Keratinocyte (primary cell): ENCODE measurements around the gene RHBDL2. TPM values are rescaled to one million over a fixed set of nuclear protein-coding genes. Genes with fewer than 3 reads are reported as not detected.

Experiments
- DNase-seq: peaks from one replicate; pipeline ENCODE4 v3.0.0-alpha.2; 2011; ENCODE audit warnings: low read depth, missing footprints, low spot score
- FAIRE-seq: peaks from 2 replicates; lab custom pipeline; 2011; peaks lifted over from hg19 to GRCh38; lab: Jason Lieb, UNC
- H2AFZ ChIP-seq: 2 replicates; pipeline ENCODE4 v1.6.0; 2012; ENCODE audit warnings: low read length, control low read depth, inconsistent platforms; ENCODE audit not compliant: control insufficient read depth
- H3K27ac ChIP-seq: 2 replicates; pipeline ENCODE4 v1.5.1; 2011; ENCODE audit warnings: low read length; ENCODE audit not compliant: control insufficient read depth, insufficient read depth
- H3K27me3 ChIP-seq: 3 replicates; pipeline ENCODE4 v1.6.0; 2011; ENCODE audit warnings: low read length; ENCODE audit not compliant: control insufficient read depth, insufficient read depth; ENCODE audit errors: extremely low read depth
- H3K36me3 ChIP-seq, 2 experiments: 2 replicates in 1 of 2; 3 replicates in 1 of 2; pipeline ENCODE4 v1.5.1; 2011; ENCODE audit warnings: low read length in 2 of 2, mild to moderate bottlenecking in 1 of 2; ENCODE audit not compliant: control insufficient read depth in 2 of 2, insufficient read depth in 2 of 2; ENCODE audit errors: extremely low read depth in 1 of 2
- H3K4me1 ChIP-seq: 3 replicates; pipeline ENCODE4 v1.5.1; 2011; ENCODE audit warnings: low read length; ENCODE audit not compliant: control insufficient read depth, insufficient read depth; ENCODE audit errors: extremely low read depth
- H3K4me2 ChIP-seq: 3 replicates; pipeline ENCODE4 v1.6.0; 2011; ENCODE audit warnings: low read depth, low read length; ENCODE audit not compliant: control insufficient read depth, insufficient read depth; ENCODE audit errors: extremely low read depth
- H3K4me3 ChIP-seq, 3 experiments: fragments of 200-600 bp in 1 of 3; sonication (generic) in 1 of 3; 2 replicates in 2 of 3; 3 replicates in 1 of 3; pipeline ENCODE4 v1.5.1; 2011 to 2016; ENCODE audit warnings: low read length in 3 of 3, mild to moderate bottlenecking in 3 of 3, control low read depth in 2 of 3, inconsistent platforms in 1 of 3, low read depth in 1 of 3, mixed read lengths in 1 of 3, mixed run types in 1 of 3, moderate library complexity in 1 of 3; ENCODE audit not compliant: control insufficient read depth in 2 of 3, insufficient read depth in 2 of 3; ENCODE audit errors: extremely low read depth in 1 of 3
- H3K79me2 ChIP-seq: 2 replicates; pipeline ENCODE4 v1.6.0; 2012; ENCODE audit warnings: low read length; ENCODE audit not compliant: control insufficient read depth, insufficient read depth
- H3K9ac ChIP-seq: 3 replicates; pipeline ENCODE4 v1.6.0; 2011; ENCODE audit warnings: low read length; ENCODE audit not compliant: control insufficient read depth, insufficient read depth; ENCODE audit errors: extremely low read depth
- H3K9me1 ChIP-seq: 3 replicates; pipeline ENCODE4 v1.6.0; 2011; ENCODE audit warnings: low read length; ENCODE audit not compliant: control insufficient read depth, insufficient read depth; ENCODE audit errors: extremely low read depth
- H3K9me3 ChIP-seq: 2 replicates; pipeline ENCODE4 v1.5.1; 2012; ENCODE audit warnings: low read depth, low read length; ENCODE audit not compliant: control insufficient read depth
- H4K20me1 ChIP-seq: 3 replicates; pipeline ENCODE4 v1.6.0; 2011; ENCODE audit warnings: low read length; ENCODE audit not compliant: control insufficient read depth, insufficient read depth; ENCODE audit errors: extremely low read depth
- EZH2 ChIP-seq: IDR thresholded peaks from one replicate; pipeline ENCODE4 v1.6.1; 2012; ENCODE audit warnings: inconsistent platforms, mild to moderate bottlenecking, low read length, moderate library complexity
- dilution Hi-C: fragments of 300-500 bp; cut with MboI; formaldehyde crosslinking; loops from one replicate; pipeline ENCODE4 v1.7.0; 2020; ENCODE audit warnings: low sequenced_read_pairs; ENCODE audit not compliant: extremely low pct_ligation_motif_present
- polyA plus RNA-seq, 5 experiments: library from polyadenylated mRNA; depleted of rRNA in 3 of 5; stranded (reverse) in 3 of 5; stranded (forward) in 1 of 5; unstranded in 1 of 5; fragments of >200 nt; gene quantifications; 1 replicate in 1 of 5; 2 replicates in 3 of 5; 3 replicates in 1 of 5; pipeline versions ENCODE4 v1.2.1 to v1.2.3, GENCODE V29; 2011 to 2012; ENCODE audit warnings: missing spikeins in 2 of 5, low read depth in 1 of 5, low replicate concordance in 1 of 5
- TF ChIP-seq, protein P1 (sequence below), 3 experiments: IDR thresholded peaks in 1 of 3; conservative IDR thresholded peaks in 1 of 3; optimal IDR thresholded peaks in 1 of 3; 2 replicates in 2 of 3; 3 replicates in 1 of 3; pipeline versions ENCODE3 to v1.5.1; 2011; ENCODE audit warnings: low read length in 3 of 3, mild to moderate bottlenecking in 3 of 3, moderate library complexity in 2 of 3, control low read depth in 1 of 3, inconsistent platforms in 1 of 3; ENCODE audit not compliant: insufficient read depth in 2 of 3; ENCODE audit errors: extremely low read depth in 1 of 3

RHBDL2 gene
- polyA plus RNA-seq, 1 donor (not counting 4 experiments of a cell fraction or from before 2014, with no cell fraction given) = 7.9 TPM

DNA sequence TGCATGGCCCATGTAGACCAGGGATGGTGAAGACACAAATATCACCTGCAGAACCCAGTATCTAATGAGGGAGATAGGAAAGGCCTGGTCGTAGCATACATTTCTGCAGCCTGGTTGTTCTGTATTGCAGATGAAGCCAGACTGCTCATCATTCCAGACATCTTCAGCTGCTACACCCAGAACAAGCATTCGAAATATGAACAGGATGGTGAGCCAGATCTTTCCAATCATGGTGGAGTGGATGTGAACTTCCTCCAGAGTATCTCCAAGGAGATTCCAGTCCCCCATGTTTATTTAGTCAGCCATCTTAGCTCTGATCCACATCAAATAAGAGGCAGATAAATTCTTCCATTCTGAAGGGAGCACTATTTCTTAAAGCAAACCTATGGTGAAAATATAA lies 65.8 kb downstream of the RHBDL2 start:
- dilution Hi-C loops = no loop called here

DNA sequence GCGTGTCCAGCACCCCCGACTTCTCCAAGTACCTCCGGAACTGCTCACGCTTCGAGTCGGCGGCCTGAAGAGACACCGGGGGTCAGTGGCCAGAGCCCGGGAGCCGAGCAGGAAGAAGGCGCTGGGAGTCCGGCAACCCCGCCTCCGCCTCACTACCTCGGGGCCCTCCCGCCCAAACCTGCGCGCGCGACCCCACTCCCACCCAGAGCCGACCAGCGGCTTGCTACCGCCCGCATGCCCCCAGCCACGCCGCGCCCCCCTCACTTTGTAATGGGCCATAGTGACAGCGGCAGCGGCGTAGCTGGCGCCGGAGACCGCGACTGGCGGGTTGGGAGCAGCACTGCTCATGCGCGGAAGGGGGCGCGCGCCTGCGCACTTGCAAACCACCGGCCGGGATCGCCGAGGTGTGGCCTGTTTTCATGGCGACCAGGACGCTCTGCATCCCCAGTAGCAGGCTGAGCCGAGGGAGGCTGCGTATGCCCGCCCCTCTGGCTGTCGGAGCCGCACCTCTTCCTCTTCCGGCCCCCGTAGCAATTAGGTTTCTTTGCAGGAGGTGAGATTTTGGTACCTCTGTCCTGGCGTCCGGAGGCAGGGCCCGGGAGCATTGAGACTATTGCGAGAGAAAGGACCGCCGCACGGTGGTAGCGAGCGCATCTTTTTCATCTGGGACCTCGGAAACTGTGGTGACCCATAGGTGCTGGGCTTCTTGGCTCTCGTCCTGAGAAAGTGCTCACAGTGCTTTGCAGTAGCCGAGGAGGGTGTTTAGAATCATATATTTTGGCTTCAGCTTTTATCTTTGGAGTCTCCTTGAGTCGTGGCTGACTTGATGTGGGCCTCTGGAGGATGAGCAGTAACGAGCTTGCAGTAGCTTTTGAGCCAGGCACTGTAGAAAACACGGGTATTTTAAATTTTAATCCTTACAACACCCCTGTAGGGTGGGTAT lies 68.3 kb downstream of the RHBDL2 start, which contains the start of gene MYCBP:
MYCBP (minus strand) TSS at position 322 of the 943 bp plus-strand sequence; CDS start at position 279, 43 bp downstream.
- dilution Hi-C loops = no loop called here
- Histone ChIP-seq H3K79me2 (peaks cover 21% of the 10 kb centered on the region), H3K27ac (peak within 1 kb of the TSS; percentile 58), H3K4me1 (peaks cover 16% of the 10 kb centered on the region), H2AFZ (peak within 1 kb of the TSS; percentile 97), H3K4me2 (peak within 1 kb of the TSS; percentile 98), H3K36me3 (peaks cover 0 to 2% of the 10 kb centered on the region in 2 experiments), H3K9ac (peak within 1 kb of the TSS; percentile 79), H3K9me3 (no peaks in the 10 kb centered on the region), H4K20me1 (no peaks in the 10 kb centered on the region), H3K27me3 (no peaks in the 10 kb centered on the region), H3K4me3 (peak within 1 kb of the TSS; percentile 81 to 98 (median 97)), H3K9me1 (no peaks in the 10 kb centered on the region)
- DNase-seq (peak; percentile 86), FAIRE-seq (peak; percentile 58)
- TF ChIP-seq EZH2 = no peak
- TF ChIP-seq, protein P1, sequence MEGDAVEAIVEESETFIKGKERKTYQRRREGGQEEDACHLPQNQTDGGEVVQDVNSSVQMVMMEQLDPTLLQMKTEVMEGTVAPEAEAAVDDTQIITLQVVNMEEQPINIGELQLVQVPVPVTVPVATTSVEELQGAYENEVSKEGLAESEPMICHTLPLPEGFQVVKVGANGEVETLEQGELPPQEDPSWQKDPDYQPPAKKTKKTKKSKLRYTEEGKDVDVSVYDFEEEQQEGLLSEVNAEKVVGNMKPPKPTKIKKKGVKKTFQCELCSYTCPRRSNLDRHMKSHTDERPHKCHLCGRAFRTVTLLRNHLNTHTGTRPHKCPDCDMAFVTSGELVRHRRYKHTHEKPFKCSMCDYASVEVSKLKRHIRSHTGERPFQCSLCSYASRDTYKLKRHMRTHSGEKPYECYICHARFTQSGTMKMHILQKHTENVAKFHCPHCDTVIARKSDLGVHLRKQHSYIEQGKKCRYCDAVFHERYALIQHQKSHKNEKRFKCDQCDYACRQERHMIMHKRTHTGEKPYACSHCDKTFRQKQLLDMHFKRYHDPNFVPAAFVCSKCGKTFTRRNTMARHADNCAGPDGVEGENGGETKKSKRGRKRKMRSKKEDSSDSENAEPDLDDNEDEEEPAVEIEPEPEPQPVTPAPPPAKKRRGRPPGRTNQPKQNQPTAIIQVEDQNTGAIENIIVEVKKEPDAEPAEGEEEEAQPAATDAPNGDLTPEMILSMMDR (optimal IDR thresholded peaks at IDR 0.05 in 1 of 3, IDR thresholded peaks at IDR 0.05 in 1 of 3, conservative IDR thresholded peaks at IDR 0.05 in 1 of 3; ENCODE audit: extremely low read depth in 1 of 3, insufficient read depth in 2 of 3, low read length in 3 of 3) = no peak

More for the DNA sequence above, 65.8 kb downstream of the RHBDL2 start:
- FAIRE-seq = no peak
- no peaks in the 10 kb centered on the region for H3K9me1 ChIP-seq
- DNase-seq = no peak
- H3K4me2 ChIP-seq = no peak overlapping the region
- no peaks in the 10 kb centered on the region for H4K20me1 ChIP-seq
- H3K36me3 ChIP-seq = peaks cover 0 to 2% of the 10 kb centered on the region in 2 experiments
- H3K4me1 ChIP-seq = peaks cover 16% of the 10 kb centered on the region
- H3K9ac ChIP-seq = no peak overlapping the region
- no peak overlapping the region for H3K4me3 ChIP-seq
- no peaks in the 10 kb centered on the region for H3K27me3 ChIP-seq
- H3K79me2 ChIP-seq = peaks cover 21% of the 10 kb centered on the region
- TF ChIP-seq, protein P1 (optimal IDR thresholded peaks at IDR 0.05 in 1 of 3, IDR thresholded peaks at IDR 0.05 in 1 of 3, conservative IDR thresholded peaks at IDR 0.05 in 1 of 3; ENCODE audit: extremely low read depth in 1 of 3, insufficient read depth in 2 of 3, low read length in 3 of 3) = no peak
- no peak for TF ChIP-seq EZH2
- H2AFZ ChIP-seq = no peak overlapping the region
- H3K9me3 ChIP-seq = no peaks in the 10 kb centered on the region
- no peak overlapping the region for H3K27ac ChIP-seq
